Measurements from ENCODE around the gene ANGPTL1.
"Not testable (repeated sequence)": the region's sequence is repeated elsewhere in the genome, so short reads cannot be mapped to it uniquely, and the experiment has no call there.

Gene ANGPTL1

DNA sequence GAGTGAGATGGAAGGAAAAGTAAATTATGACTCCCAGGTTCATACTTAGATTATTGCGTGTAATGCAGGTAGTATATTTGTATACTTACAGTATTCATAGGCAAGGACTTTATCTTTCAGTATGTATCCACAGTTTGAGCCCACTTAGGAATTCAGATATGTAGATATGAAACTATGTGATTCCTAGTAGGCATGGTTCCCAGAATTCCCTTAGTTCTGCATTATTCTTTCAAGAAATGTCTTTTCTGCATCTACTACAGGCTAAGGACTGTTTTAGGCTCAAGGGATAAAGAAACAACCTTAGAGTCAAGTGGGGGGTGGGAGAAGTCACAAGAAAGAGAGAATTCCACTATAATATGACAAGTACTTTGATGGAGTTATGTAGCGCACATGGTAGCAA is 13.8 kb downstream of the ANGPTL1 start:
- Histone ChIP-seq H3K4me3 (ENCODE audit: low read length, poor library complexity, severe bottlenecking) (no peak overlapping the region), H3K79me2 (ENCODE audit: insufficient read depth, low read length) (no peaks in the 10 kb centered on the region), H3K36me3 (ENCODE audit: insufficient read depth, low read length) (no peaks in the 10 kb centered on the region), H3K9me3 (ENCODE audit: insufficient read depth, low read depth, low read length) (no peaks in the 10 kb centered on the region), H3K4me1 (ENCODE audit: insufficient read depth, low read length, poor library complexity, severe bottlenecking) (no peaks in the 10 kb centered on the region), H3K4me2 (ENCODE audit: low read depth, low read length, poor library complexity, severe bottlenecking) (no peak overlapping the region), H4K20me1 (ENCODE audit: insufficient read depth, low read length, poor library complexity, severe bottlenecking) (no peaks in the 10 kb centered on the region), H3K9me2 (replicated peaks; ENCODE audit: low read depth, low read length) (no peaks in the 10 kb centered on the region), H3K27me3 (ENCODE audit: insufficient read depth, low read length, poor library complexity, severe bottlenecking) (no peaks in the 10 kb centered on the region), H3K9ac (ENCODE audit: low read depth, low read length, poor library complexity, severe bottlenecking) (no peak overlapping the region), H3F3A (ENCODE audit: low read depth) (no peaks in the 10 kb centered on the region), H2AFZ (ENCODE audit: low read length) (no peak overlapping the region)
- TF ChIP-seq EZH2phosphoT487 (IDR thresholded peaks at IDR 0.05; ENCODE audit: borderline replicate concordance) (no peak), CTCF (conservative IDR thresholded peaks at IDR 0.05; ENCODE audit: low read length) (no peak)

DNA sequence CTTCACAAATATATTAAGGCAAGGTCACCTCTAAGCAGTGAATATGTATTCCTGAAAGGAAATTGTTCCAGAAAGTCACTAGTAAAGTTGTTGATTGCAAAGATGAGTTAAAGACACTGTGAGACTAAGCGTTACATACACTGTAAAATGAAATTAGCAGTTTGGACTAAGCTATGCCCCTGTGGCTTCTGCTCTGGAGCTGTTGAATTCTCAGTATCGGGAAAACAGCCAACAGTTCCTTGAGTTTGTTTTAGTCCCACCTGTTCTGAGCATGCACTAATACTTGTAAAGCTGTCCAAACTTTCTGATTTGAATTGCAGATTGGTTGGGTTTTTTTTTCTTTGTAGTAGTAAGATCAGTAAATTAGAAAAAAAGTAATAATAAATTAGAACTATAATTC is 21.0 kb downstream of the ANGPTL1 start:
- Histone ChIP-seq H3K9me2 (replicated peaks; ENCODE audit: low read depth, low read length) (no peaks in the 10 kb centered on the region), H3K4me2 (ENCODE audit: low read depth, low read length, poor library complexity, severe bottlenecking) (no peak overlapping the region)

DNA sequence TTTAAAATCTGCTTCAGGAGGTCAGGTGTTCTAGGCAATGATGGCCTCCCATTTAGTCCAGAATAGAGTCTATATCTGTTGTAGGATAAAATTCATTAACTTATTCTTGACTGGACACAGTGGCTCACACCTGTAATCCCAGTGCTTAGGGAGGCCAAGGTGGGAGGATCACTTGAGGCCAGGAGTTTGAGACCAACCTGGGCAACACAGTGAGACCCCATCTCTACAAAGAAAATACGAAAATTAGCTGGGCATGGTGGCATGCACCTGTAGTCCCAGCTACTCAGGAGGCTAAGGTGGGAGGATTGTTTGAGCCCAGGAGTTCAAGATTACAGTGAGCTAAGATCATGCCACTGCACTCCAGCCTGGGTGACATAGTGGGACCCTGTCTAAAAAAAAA is 23.0 kb downstream of the ANGPTL1 start:
- H3F3A ChIP-seq (ENCODE audit: low read depth); H2AFZ ChIP-seq (ENCODE audit: low read length); H3K4me2 ChIP-seq (ENCODE audit: low read depth, low read length, poor library complexity, severe bottlenecking); H3K4me3 ChIP-seq (ENCODE audit: low read length, poor library complexity, severe bottlenecking); H3K79me2 ChIP-seq (ENCODE audit: insufficient read depth, low read length); H4K20me1 ChIP-seq (ENCODE audit: insufficient read depth, low read length, poor library complexity, severe bottlenecking); H3K27me3 ChIP-seq (ENCODE audit: insufficient read depth, low read length, poor library complexity, severe bottlenecking); H3K9me3 ChIP-seq (ENCODE audit: insufficient read depth, low read depth, low read length); H3K9me2 ChIP-seq (replicated peaks; ENCODE audit: low read depth, low read length); H3K4me1 ChIP-seq (ENCODE audit: insufficient read depth, low read length, poor library complexity, severe bottlenecking); H3K36me3 ChIP-seq (ENCODE audit: insufficient read depth, low read length); H3K9ac ChIP-seq (ENCODE audit: low read depth, low read length, poor library complexity, severe bottlenecking): not testable (repeated sequence)

More for the DNA sequence above, 21.0 kb downstream of the ANGPTL1 start:
- Histone ChIP-seq H3K79me2 (ENCODE audit: insufficient read depth, low read length) (no peaks in the 10 kb centered on the region), H3K9ac (ENCODE audit: low read depth, low read length, poor library complexity, severe bottlenecking) (no peak overlapping the region), H3K4me3 (ENCODE audit: low read length, poor library complexity, severe bottlenecking) (no peak overlapping the region), H3K4me1 (ENCODE audit: insufficient read depth, low read length, poor library complexity, severe bottlenecking) (no peaks in the 10 kb centered on the region), H3F3A (ENCODE audit: low read depth) (no peaks in the 10 kb centered on the region), H4K20me1 (ENCODE audit: insufficient read depth, low read length, poor library complexity, severe bottlenecking) (no peaks in the 10 kb centered on the region), H3K36me3 (ENCODE audit: insufficient read depth, low read length) (no peaks in the 10 kb centered on the region), H3K27me3 (ENCODE audit: insufficient read depth, low read length, poor library complexity, severe bottlenecking) (no peaks in the 10 kb centered on the region), H3K9me3 (ENCODE audit: insufficient read depth, low read depth, low read length) (no peaks in the 10 kb centered on the region), H2AFZ (ENCODE audit: low read length) (no peak overlapping the region)
- no peak for TF ChIP-seq EZH2phosphoT487 (IDR thresholded peaks at IDR 0.05; ENCODE audit: borderline replicate concordance)
- TF ChIP-seq CTCF (conservative IDR thresholded peaks at IDR 0.05; ENCODE audit: low read length): no peak

DNA sequence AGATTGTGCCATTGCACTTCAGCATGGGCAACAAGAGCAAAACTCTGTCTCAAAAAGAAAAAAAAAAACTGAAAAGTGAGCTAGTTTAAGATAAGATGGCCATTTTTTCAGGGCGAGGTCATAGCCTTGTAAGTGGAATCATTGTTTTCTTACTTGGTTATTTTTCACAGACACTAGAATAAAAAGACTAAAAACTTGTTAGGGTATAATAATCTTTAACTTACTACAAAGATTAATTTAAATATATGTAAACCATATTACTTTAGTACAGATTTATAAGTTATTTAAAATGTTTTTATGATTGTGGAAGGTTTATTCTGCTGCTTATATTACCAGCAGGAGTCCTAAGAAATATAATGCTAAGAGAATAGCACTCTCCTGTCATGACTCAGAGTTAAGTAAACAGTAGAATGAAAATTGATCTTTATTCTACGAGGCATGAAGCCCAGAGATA is 23.5 kb downstream of the ANGPTL1 start:
- Histone ChIP-seq H2AFZ (ENCODE audit: low read length) (no peak overlapping the region), H3F3A (ENCODE audit: low read depth) (no peaks in the 10 kb centered on the region), H3K9me3 (ENCODE audit: insufficient read depth, low read depth, low read length) (no peaks in the 10 kb centered on the region), H3K79me2 (ENCODE audit: insufficient read depth, low read length) (no peaks in the 10 kb centered on the region), H3K4me2 (ENCODE audit: low read depth, low read length, poor library complexity, severe bottlenecking) (no peak overlapping the region), H3K4me1 (ENCODE audit: insufficient read depth, low read length, poor library complexity, severe bottlenecking) (no peaks in the 10 kb centered on the region), H3K9me2 (replicated peaks; ENCODE audit: low read depth, low read length) (no peaks in the 10 kb centered on the region), H4K20me1 (ENCODE audit: insufficient read depth, low read length, poor library complexity, severe bottlenecking) (no peaks in the 10 kb centered on the region), H3K27me3 (ENCODE audit: insufficient read depth, low read length, poor library complexity, severe bottlenecking) (no peaks in the 10 kb centered on the region), H3K4me3 (ENCODE audit: low read length, poor library complexity, severe bottlenecking) (no peak overlapping the region), H3K9ac (ENCODE audit: low read depth, low read length, poor library complexity, severe bottlenecking) (no peak overlapping the region), H3K36me3 (ENCODE audit: insufficient read depth, low read length) (no peaks in the 10 kb centered on the region)
- TF ChIP-seq EZH2phosphoT487 (IDR thresholded peaks at IDR 0.05; ENCODE audit: borderline replicate concordance): no peak
- TF ChIP-seq CTCF (conservative IDR thresholded peaks at IDR 0.05; ENCODE audit: low read length): no peak
